Mesothelial cell of epicardium (in vitro differentiated cells): ENCODE data around the gene PLOD2. TPM values are rescaled to one million over a fixed set of nuclear protein-coding genes. Genes with fewer than 3 reads are reported as not detected.

ENCODE experiments used
- DNase-seq, 2 experiments: peaks; one replicate each; pipeline ENCODE4 v3.0.0; 2021; ENCODE audit warnings: low spot score in 2 of 2; ENCODE audit not compliant: unreplicated experiment in 2 of 2
- H3K27ac Mint-ChIP-seq: 2 replicates; pipeline ENCODE4 v1.8.0; 2021; ENCODE audit warnings: mixed read lengths
- H3K27me3 Mint-ChIP-seq: 2 replicates; pipeline ENCODE4 v1.8.0; 2021; ENCODE audit warnings: low read depth, mixed read lengths
- H3K36me3 Mint-ChIP-seq: 2 replicates; pipeline ENCODE4 v1.8.0; 2021; ENCODE audit warnings: mixed read lengths
- H3K4me1 Mint-ChIP-seq: 2 replicates; pipeline ENCODE4 v1.8.0; 2021; ENCODE audit warnings: mixed read lengths
- H3K4me3 Mint-ChIP-seq: 2 replicates; pipeline ENCODE4 v1.8.0; 2021; ENCODE audit warnings: mild to moderate bottlenecking, moderate library complexity, mixed read lengths
- H3K9me3 Mint-ChIP-seq: 2 replicates; pipeline ENCODE4 v1.8.0; 2021; ENCODE audit warnings: mixed read lengths
- CTCF ChIP-seq: fragments of 200-600 bp; sonication (generic); IDR thresholded peaks from one replicate; pipeline ENCODE4 v1.5.0; 2021; ENCODE audit warnings: antibody characterized with exemption; ENCODE audit not compliant: unreplicated experiment
- total RNA-seq: library from RNA; stranded (reverse); gene quantifications from 3 replicates; pipeline ENCODE4 v1.2.1, GENCODE V29; 2021

Gene PLOD2
- total RNA-seq, 1 donor from 2014 or later: 86.0 TPM

- TF ChIP-seq CTCF: no peak
- Mint-ChIP-seq H3K27ac (peak overlapping the region; percentile 26), H3K36me3 (no peaks in the 10 kb centered on the region), H3K4me3 (peak overlapping the region; percentile 88), H3K9me3 (no peaks in the 10 kb centered on the region), H3K4me1 (peaks cover 59% of the 10 kb centered on the region), H3K27me3 (no peaks in the 10 kb centered on the region)
- DNase-seq: no peak
Measured at GRCh38 chr3:146159037-146159436, 1.9 kb downstream of the PLOD2 start.

- H3K36me3 Mint-ChIP-seq: peaks cover 3% of the 10 kb centered on the region
- H3K4me3 Mint-ChIP-seq: peak overlapping the region; percentile 40
- peaks cover 60% of the 10 kb centered on the region for H3K4me1 Mint-ChIP-seq
- DNase-seq: no peak
- peak overlapping the region; percentile 82 for H3K27ac Mint-ChIP-seq
- no peak for TF ChIP-seq CTCF
- H3K27me3 Mint-ChIP-seq: no peaks in the 10 kb centered on the region
- no peaks in the 10 kb centered on the region for H3K9me3 Mint-ChIP-seq
Measured at GRCh38 chr3:146157325-146158060, 3.5 kb downstream of the PLOD2 start.

- Mint-ChIP-seq H3K27me3 (no peaks in the 10 kb centered on the region), H3K4me3 (peak overlapping the region; percentile 31), H3K27ac (peak overlapping the region; percentile 73), H3K36me3 (peaks cover 3% of the 10 kb centered on the region), H3K9me3 (no peaks in the 10 kb centered on the region), H3K4me1 (peaks cover 53% of the 10 kb centered on the region)
- no peak for TF ChIP-seq CTCF
- no peak for DNase-seq
Measured at GRCh38 chr3:146156666-146157314, 4.2 kb downstream of the PLOD2 start.

- Mint-ChIP-seq H3K9me3 (no peaks in the 10 kb centered on the region), H3K4me1 (peaks cover 49% of the 10 kb centered on the region), H3K27me3 (no peaks in the 10 kb centered on the region), H3K4me3 (peak overlapping the region; percentile 26), H3K27ac (peak overlapping the region; percentile 77), H3K36me3 (peaks cover 9% of the 10 kb centered on the region)
- DNase-seq: no peak
- no peak for TF ChIP-seq CTCF
Measured at GRCh38 chr3:146156095-146156494, 4.9 kb downstream of the PLOD2 start.

GRCh38 chr3:146154995-146155394 is 6.0 kb downstream of the PLOD2 start:
- no peak for TF ChIP-seq CTCF
- no peaks in the 10 kb centered on the region for H3K9me3 Mint-ChIP-seq
- DNase-seq: no peak
- H3K4me3 Mint-ChIP-seq: no peak overlapping the region
- H3K27me3 Mint-ChIP-seq: no peaks in the 10 kb centered on the region
- peaks cover 10% of the 10 kb centered on the region for H3K36me3 Mint-ChIP-seq
- H3K4me1 Mint-ChIP-seq: peaks cover 55% of the 10 kb centered on the region
- no peak overlapping the region for H3K27ac Mint-ChIP-seq
